GM15510 (cell line): ENCODE measurements around the gene ATXN7L3.
A peak's percentile ranks its signal among the peaks of the same experiment; 100 is the strongest.

Experiments used
- POLR2A ChIP-seq: IDR thresholded peaks from 3 replicates; pipeline ENCODE4 v1.6.1; 2011; ENCODE audit warnings: borderline replicate concordance; ENCODE audit not compliant: insufficient read length; ENCODE audit errors: extremely low read depth

ATXN7L3 gene

GRCh38 chr17:44210342-44211192 lies 10.9 kb upstream of the ATXN7L3 start:
- TF ChIP-seq POLR2A, result peak; percentile 32

GRCh38 chr17:44209786-44210341 lies 10.2 kb upstream of the ATXN7L3 start:
- no peak for TF ChIP-seq POLR2A

- TF ChIP-seq POLR2A, result no peak
Measured at GRCh38 chr17:44207743-44208142, 8.1 kb upstream of the ATXN7L3 start.

- no peak for TF ChIP-seq POLR2A
Measured at GRCh38 chr17:44207319-44207718, 7.6 kb upstream of the ATXN7L3 start.

- TF ChIP-seq POLR2A, result no peak
Measured at GRCh38 chr17:44206825-44207155, 7.1 kb upstream of the ATXN7L3 start.

GRCh38 chr17:44205962-44206824 lies 6.5 kb upstream of the ATXN7L3 start:
- no peak for TF ChIP-seq POLR2A

- no peak for TF ChIP-seq POLR2A
Measured at GRCh38 chr17:44204441-44204882, 4.8 kb upstream of the ATXN7L3 start.

GRCh38 chr17:44203731-44204440 lies 4.2 kb upstream of the ATXN7L3 start:
- TF ChIP-seq POLR2A, result no peak

GRCh38 chr17:44202756-44203155 lies 3.1 kb upstream of the ATXN7L3 start:
- no peak for TF ChIP-seq POLR2A

- TF ChIP-seq POLR2A, result peak; percentile 65
Measured at GRCh38 chr17:44200478-44201155, 933 bp upstream of the ATXN7L3 start.

GRCh38 chr17:44198721-44199552 lies 747 bp downstream of the ATXN7L3 start:
- TF ChIP-seq POLR2A, result no peak

GRCh38 chr17:44197980-44198720 lies 1.5 kb downstream of the ATXN7L3 start:
- TF ChIP-seq POLR2A, result peak; percentile 39

GRCh38 chr17:44197107-44197506 lies 2.6 kb downstream of the ATXN7L3 start:
- no peak for TF ChIP-seq POLR2A
